ENCODE measurements around the gene STIL.

The STIL gene

GRCh38 chr1:47232187-47232874 lies 81.6 kb downstream of the STIL start, which contains the start of gene TAL1:
Gene TAL1, minus strand, starts transcription at chr1:47232225. Its CDS starts 6,337 bp downstream, at chr1:47225888.
- no peak for DNase-seq

- no peak for DNase-seq
These were observed 82.4 kb downstream of the STIL start for GRCh38 chr1:47231301-47232186.

GRCh38 chr1:47230692-47231300 lies 83.2 kb downstream of the STIL start:
- no peak for DNase-seq

GRCh38 chr1:47229886-47230691 lies 83.9 kb downstream of the STIL start:
- DNase-seq, result no peak

- DNase-seq, result no peak
These were observed 84.7 kb downstream of the STIL start for GRCh38 chr1:47229031-47229885.

GRCh38 chr1:47228644-47229030 lies 85.3 kb downstream of the STIL start:
- DNase-seq, result no peak

- no peak for DNase-seq
These were observed 86.4 kb downstream of the STIL start for GRCh38 chr1:47227341-47228232.

GRCh38 chr1:47226839-47227215 lies 87.1 kb downstream of the STIL start:
- no peak for DNase-seq

GRCh38 chr1:47226121-47226838 lies 87.7 kb downstream of the STIL start:
- no peak for DNase-seq

GRCh38 chr1:47225430-47226100 lies 88.4 kb downstream of the STIL start:
- no peak for DNase-seq

GRCh38 chr1:47224676-47225399 lies 89.1 kb downstream of the STIL start:
- DNase-seq, result no peak

- DNase-seq, result no peak
These were observed 89.8 kb downstream of the STIL start for GRCh38 chr1:47223921-47224675.

GRCh38 chr1:47223174-47223920 lies 90.6 kb downstream of the STIL start:
- DNase-seq, result no peak

GRCh38 chr1:47222476-47222875 lies 91.5 kb downstream of the STIL start:
- DNase-seq, result no peak

- no peak for DNase-seq
These were observed 94.2 kb downstream of the STIL start for GRCh38 chr1:47219590-47220220.

- DNase-seq, result no peak
These were observed 94.9 kb downstream of the STIL start for GRCh38 chr1:47219001-47219400.

Measured in NCI-H2029 (cell line).